ENCODE data around the gene ANO1.

DNA sequence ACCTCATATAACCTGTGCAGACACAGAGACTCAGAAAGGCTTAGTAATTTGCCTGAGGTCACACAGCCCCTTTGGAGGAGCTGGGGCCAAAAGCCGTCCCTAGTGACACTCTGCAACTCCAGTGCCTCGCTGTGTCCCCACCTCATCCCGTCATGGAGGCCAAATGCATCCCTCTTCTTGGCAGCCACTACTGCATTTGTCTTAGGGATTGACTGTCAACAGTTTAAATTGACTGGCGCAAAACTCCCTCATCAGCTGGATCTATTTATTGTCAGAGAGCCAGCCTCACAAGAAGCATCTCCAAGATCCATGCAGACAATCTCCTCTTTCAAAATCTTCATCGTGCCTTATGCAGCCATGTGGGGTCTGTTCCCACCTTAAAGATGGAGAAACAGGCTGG lies 35.7 kb downstream of the ANO1 start:
- TF ChIP-seq, protein P1, sequence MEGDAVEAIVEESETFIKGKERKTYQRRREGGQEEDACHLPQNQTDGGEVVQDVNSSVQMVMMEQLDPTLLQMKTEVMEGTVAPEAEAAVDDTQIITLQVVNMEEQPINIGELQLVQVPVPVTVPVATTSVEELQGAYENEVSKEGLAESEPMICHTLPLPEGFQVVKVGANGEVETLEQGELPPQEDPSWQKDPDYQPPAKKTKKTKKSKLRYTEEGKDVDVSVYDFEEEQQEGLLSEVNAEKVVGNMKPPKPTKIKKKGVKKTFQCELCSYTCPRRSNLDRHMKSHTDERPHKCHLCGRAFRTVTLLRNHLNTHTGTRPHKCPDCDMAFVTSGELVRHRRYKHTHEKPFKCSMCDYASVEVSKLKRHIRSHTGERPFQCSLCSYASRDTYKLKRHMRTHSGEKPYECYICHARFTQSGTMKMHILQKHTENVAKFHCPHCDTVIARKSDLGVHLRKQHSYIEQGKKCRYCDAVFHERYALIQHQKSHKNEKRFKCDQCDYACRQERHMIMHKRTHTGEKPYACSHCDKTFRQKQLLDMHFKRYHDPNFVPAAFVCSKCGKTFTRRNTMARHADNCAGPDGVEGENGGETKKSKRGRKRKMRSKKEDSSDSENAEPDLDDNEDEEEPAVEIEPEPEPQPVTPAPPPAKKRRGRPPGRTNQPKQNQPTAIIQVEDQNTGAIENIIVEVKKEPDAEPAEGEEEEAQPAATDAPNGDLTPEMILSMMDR (IDR thresholded peaks at IDR 0.05; ENCODE audit: low read length): no peak
- TF ChIP-seq EZH2phosphoT487 (IDR thresholded peaks at IDR 0.05; ENCODE audit: low read length): no peak
